IMR-90 (cell line): ENCODE measurements around the gene BRI3BP. TPM values are rescaled to one million over a fixed set of nuclear protein-coding genes. Genes with fewer than 3 reads are reported as not detected.
A peak's percentile ranks its signal among the peaks of the same experiment; 100 is the strongest.

Experiments
- ATAC-seq: fragments of 200-7000 bp; cut with Tn5 transposase; 2 replicates; pipeline ENCODE4 v1.9.1; 2020; ENCODE audit warnings: low read depth, mild to moderate bottlenecking, moderate library complexity
- Bru-seq: library from RNA; stranded (reverse); fragments of 400-500 nt; gene quantifications from one replicate; lab custom pipeline; 2021; lab: Mats Ljungman, UMichigan
- BruChase-seq, 2 experiments: library from RNA; stranded (reverse); fragments of 400-500 nt; gene quantifications; one replicate each; lab custom pipeline; 2021; lab: Mats Ljungman, UMichigan
- BruUV-seq: library from RNA; stranded (reverse); fragments of 400-500 nt; replicated peaks from 2 replicates; lab custom pipeline; 2021; lab: Mats Ljungman, UMichigan
- CTCF ChIA-PET: fragments of 300-600 bp; formaldehyde crosslinking; extraction: SDS; loops from one replicate; lab custom pipeline; 2021; ENCODE audit warnings: antibody characterized with exemption; lab: Yijun Ruan, JAX
- POLR2A ChIA-PET: fragments of 300-600 bp; sonication (Branson Sonifier 250); formaldehyde crosslinking; loops from one replicate; lab custom pipeline; 2022; ENCODE audit warnings: antibody characterized with exemption; ENCODE audit not compliant: unreplicated experiment; lab: Charles Lee
- DNase-seq: peaks from one replicate; pipeline ENCODE4 v3.0.0; 2013
- H2AFZ ChIP-seq: replicated peaks from 2 replicates; pipeline ENCODE3; 2013; ENCODE audit warnings: low read length, mild to moderate bottlenecking; ENCODE audit not compliant: poor library complexity
- H2AK5ac ChIP-seq: 2 replicates; pipeline ENCODE4 v1.6.1; 2013; ENCODE audit warnings: low read depth, low read length, inconsistent platforms
- H2AK9ac ChIP-seq: replicated peaks from 2 replicates; pipeline ENCODE3; 2013; ENCODE audit warnings: mild to moderate bottlenecking, low read depth, low read length, moderate library complexity; ENCODE audit not compliant: poor library complexity
- H2BK120ac ChIP-seq: 2 replicates; pipeline ENCODE4 v1.6.1; 2013; ENCODE audit warnings: low read depth, low read length, inconsistent platforms
- H2BK15ac ChIP-seq: 3 replicates; pipeline ENCODE4 v1.6.1; 2013; ENCODE audit warnings: low read depth, low read length, inconsistent platforms
- H2BK20ac ChIP-seq: 2 replicates; pipeline ENCODE4 v1.6.1; 2013; ENCODE audit warnings: low read depth, mild to moderate bottlenecking, inconsistent platforms, low read length, moderate library complexity
- H2BK5ac ChIP-seq: 2 replicates; pipeline ENCODE4 v1.6.1; 2013; ENCODE audit warnings: mild to moderate bottlenecking, low read depth, low read length, inconsistent platforms; ENCODE audit not compliant: poor library complexity, severe bottlenecking
- H3K14ac ChIP-seq: replicated peaks from 2 replicates; pipeline ENCODE4 v1.6.1; 2013; ENCODE audit warnings: low read depth, low read length, inconsistent platforms
- H3K18ac ChIP-seq: 2 replicates; pipeline ENCODE4 v1.6.1; 2013; ENCODE audit warnings: low read depth, low read length, control low read depth
- H3K23ac ChIP-seq: 2 replicates; pipeline ENCODE4 v1.6.1; 2013; ENCODE audit warnings: low read depth, low read length, inconsistent platforms
- H3K27ac ChIP-seq: 2 replicates; pipeline ENCODE4 v1.5.1; 2013; ENCODE audit warnings: mild to moderate bottlenecking, control low read depth, low read length; ENCODE audit not compliant: insufficient read depth
- H3K27me3 ChIP-seq: 2 replicates; pipeline ENCODE4 v1.6.1; 2013; ENCODE audit warnings: low read length; ENCODE audit not compliant: control insufficient read depth, insufficient read depth
- H3K36me3 ChIP-seq: 2 replicates; pipeline ENCODE4 v1.6.1; 2013; ENCODE audit warnings: low read length, mixed read lengths; ENCODE audit not compliant: control insufficient read depth, insufficient read depth
- H3K4ac ChIP-seq: 2 replicates; pipeline ENCODE4 v1.6.1; 2013; ENCODE audit warnings: low read depth, low read length, inconsistent platforms
- H3K4me1 ChIP-seq: 2 replicates; pipeline ENCODE4 v1.6.1; 2013; ENCODE audit warnings: low read length, mixed read lengths; ENCODE audit not compliant: control insufficient read depth, insufficient read depth
- H3K4me2 ChIP-seq: 2 replicates; pipeline ENCODE4 v1.6.1; 2013; ENCODE audit warnings: low read depth, mild to moderate bottlenecking, control low read depth, low read length, moderate library complexity
- H3K4me3 ChIP-seq: 2 replicates; pipeline ENCODE4 v1.5.1; 2013; ENCODE audit warnings: low read depth, mild to moderate bottlenecking, control low read depth, low read length, moderate library complexity; ENCODE audit not compliant: insufficient read depth
- H3K56ac ChIP-seq: 2 replicates; pipeline ENCODE4 v1.6.1; 2013; ENCODE audit warnings: low read length, inconsistent platforms; ENCODE audit not compliant: insufficient read depth; ENCODE audit errors: extremely low read depth
- H3K79me1 ChIP-seq, 2 experiments: 2 replicates each; pipeline ENCODE4 v1.6.1; 2013; ENCODE audit warnings: low read length in 2 of 2, inconsistent platforms in 1 of 2, low read depth in 1 of 2
- H3K9ac ChIP-seq: 2 replicates; pipeline ENCODE4 v1.6.1; 2013; ENCODE audit warnings: low read depth, low read length, control low read depth
- H3K9me1 ChIP-seq: 2 replicates; pipeline ENCODE4 v1.6.1; 2013; ENCODE audit warnings: low read length, inconsistent platforms; ENCODE audit not compliant: insufficient read depth
- H3K9me3 ChIP-seq: 2 replicates; pipeline ENCODE4 v1.6.1; 2013; ENCODE audit warnings: low read length; ENCODE audit not compliant: control insufficient read depth, insufficient read depth
- H4K20me1 ChIP-seq: 2 replicates; pipeline ENCODE4 v1.6.1; 2013; ENCODE audit warnings: low read length, inconsistent platforms; ENCODE audit not compliant: insufficient read depth
- H4K5ac ChIP-seq: 2 replicates; pipeline ENCODE4 v1.6.1; 2013; ENCODE audit warnings: mild to moderate bottlenecking, low read depth, low read length, control low read depth
- H4K8ac ChIP-seq, 2 experiments: 2 replicates each; pipeline ENCODE4 v1.6.1; 2013; ENCODE audit warnings: low read depth in 2 of 2, low read length in 2 of 2, control low read depth in 1 of 2, inconsistent platforms in 1 of 2
- H4K91ac ChIP-seq: 2 replicates; pipeline ENCODE4 v1.6.1; 2013; ENCODE audit warnings: low read depth, low read length, inconsistent platforms; ENCODE audit not compliant: insufficient read depth
- BHLHE40 ChIP-seq: fragments of 150-350 bp; IDR thresholded peaks from 2 replicates; pipeline ENCODE4 v1.6.1; 2016; ENCODE audit warnings: mild to moderate bottlenecking, low read depth, low read length
- CEBPB ChIP-seq: IDR thresholded peaks from 2 replicates; pipeline ENCODE4 v1.6.1; 2012; ENCODE audit warnings: low read depth, low read length, improper control_type of control experiment
- ELK1 ChIP-seq: fragments of 150-350 bp; IDR thresholded peaks from 2 replicates; pipeline ENCODE4 v1.6.1; 2016; ENCODE audit warnings: low read depth, mild to moderate bottlenecking, low read length, moderate library complexity, borderline replicate concordance
- MXI1 ChIP-seq: IDR thresholded peaks from 2 replicates; pipeline ENCODE4 v1.6.1; 2012; ENCODE audit warnings: low read depth, mild to moderate bottlenecking, low read length, moderate library complexity, borderline replicate concordance
- RAD21 ChIP-seq: IDR thresholded peaks from 2 replicates; pipeline ENCODE4 v1.6.1; 2012; ENCODE audit warnings: low read length, improper control_type of control experiment
- RCOR1 ChIP-seq: IDR thresholded peaks from 2 replicates; pipeline ENCODE4 v1.6.1; 2012; ENCODE audit warnings: mild to moderate bottlenecking, low read length, improper control_type of control experiment; ENCODE audit not compliant: insufficient replicate concordance
- SMC3 ChIP-seq: fragments of 150-350 bp; IDR thresholded peaks from 2 replicates; pipeline ENCODE4 v1.6.1; 2016; ENCODE audit warnings: low read depth, mild to moderate bottlenecking, antibody characterized with exemption, low read length, moderate library complexity
- WGBS, 2 experiments: methylation state at CpG; one replicate each; pipeline versions ENCODE4 v1.1.5 to v1.1.7; 2013; ENCODE audit warnings: missing lambda C conversion rate in 2 of 2; ENCODE audit not compliant: insufficient read length in 1 of 2; ENCODE audit errors: extremely low coverage in 2 of 2; 5-methylcytosine and 5-hydroxymethylcytosine counted together
- dilution Hi-C: fragments of 300-500 bp; cut with HindIII; formaldehyde crosslinking; loops from one replicate; pipeline ENCODE4 v1.14.3; 2018; ENCODE audit warnings: low sequenced_read_pairs; ENCODE audit not compliant: unreplicated experiment
- in situ Hi-C: fragments of 300-500 bp; cut with MboI; formaldehyde crosslinking; loops from 3 replicates; pipeline ENCODE4 v1.14.3; 2019; ENCODE audit warnings: low sequenced_read_pairs, inconsistent platforms, mixed read lengths
- intact Hi-C: fragments of 100-400 bp; cut with micrococcal nuclease; formaldehyde crosslinking; loops from 2 replicates; pipeline ENCODE4 v1.10.0; 2022
- long read RNA-seq: library from polyadenylated mRNA; unstranded; transcript quantifications from one replicate; pipeline ENCODE4 v2.0.0, GENCODE V29; 2021; ENCODE audit not compliant: unreplicated experiment
- polyA plus RNA-seq, 3 experiments: library from polyadenylated mRNA; depleted of rRNA; stranded (reverse); fragments of >200 nt; gene quantifications; 2 replicates each; pipeline ENCODE4 v1.2.3, GENCODE V29; 2012; ENCODE audit warnings: low replicate concordance in 1 of 3
- total RNA-seq: library from RNA; depleted of rRNA; stranded (reverse); fragments of >200 nt; gene quantifications from 2 replicates; pipeline ENCODE4 v1.2.3, GENCODE V29; 2012; rRNA removed

BRI3BP gene
- total RNA-seq (2.5 and 4.2 TPM in 2 replicates), polyA plus RNA-seq (2012; rRNA removed) (2.5 and 2.8 TPM in 2 replicates), Bru-seq, nascent RNA (percentile 46 among the genes with signal in this experiment), BruChase-seq, experiment 1, labeled RNA remaining after a 6-hour chase (percentile 61 among the genes with signal in this experiment), BruChase-seq, experiment 2, labeled RNA remaining after a 2-hour chase (percentile 54 among the genes with signal in this experiment)
- 1.6 and 2.2 TPM in 2 replicates for polyA plus RNA-seq (2012; cell fraction: cytosol; rRNA removed)
- 0.62 and 0.73 TPM in 2 replicates for polyA plus RNA-seq (2012; cell fraction: nucleus; rRNA removed; ENCODE audit: low replicate concordance)
- long read RNA-seq, full-length matches to known transcripts, result 14 of 16 reads
- long read RNA-seq, partial matches to known transcripts, result 0 of 16 reads
- long read RNA-seq, other reads (novel, unspliced or antisense), result 2 of 16 reads

- Histone ChIP-seq H3K9me3 (no peaks in the 10 kb centered on the region), H3K27ac (no peak within 1 kb of the TSS; the same call in 1 of the 2 replicates), H3K4me3 (peak within 1 kb of the TSS; percentile 77), H3K23ac (peak within 1 kb of the TSS; percentile 48; the same call in 1 of the 2 replicates), H2AK9ac (peak within 1 kb of the TSS; percentile 85), H3K27me3 (no peaks in the 10 kb centered on the region), H3K36me3 (no peaks in the 10 kb centered on the region), H2BK5ac (no peak within 1 kb of the TSS), H4K20me1 (no peaks in the 10 kb centered on the region), H3K56ac (peak within 1 kb of the TSS; percentile 36; the same call in 1 of the 2 replicates), H3K4ac (no peak within 1 kb of the TSS), H2BK20ac (no peak within 1 kb of the TSS), H4K5ac (peak within 1 kb of the TSS; percentile 15; the same call in 1 of the 2 replicates), H3K79me1 (peaks cover 8 to 15% of the 10 kb centered on the region in 2 experiments; a peak in 3 of 4 replicates), H3K14ac (0 out of 2 replicates have a peak within 1 kb of the TSS, but pooled peaks have one; percentile 28), H3K4me1 (peaks cover 9% of the 10 kb centered on the region), H4K8ac (peak within 1 kb of the TSS in 1 of 2 experiments; percentile 67; a peak in 2 of 4 replicates), H3K18ac (peak within 1 kb of the TSS; percentile 46; the same call in 1 of the 2 replicates), H2BK15ac (no peak within 1 kb of the TSS), H4K91ac (no peak within 1 kb of the TSS), H2BK120ac (no peak within 1 kb of the TSS), H3K9ac (peak within 1 kb of the TSS; percentile 52; the same call in 1 of the 2 replicates), H3K4me2 (peak within 1 kb of the TSS; percentile 98), H3K9me1 (no peaks in the 10 kb centered on the region), H2AK5ac (no peak within 1 kb of the TSS), H2AFZ (peak within 1 kb of the TSS; percentile 92)
- WGBS, 2 experiments, result 0% methylated on average over 67 of the region's 112 CpGs; no CpG with 5 or more reads in 1 of the 2 experiments
- DNase-seq, result peak; percentile 37
- POLR2A ChIA-PET, result no interaction called here
- no TSS peak for BruUV-seq
- dilution Hi-C loops (no loop called here), intact Hi-C loops (loop anchor here (5.0 to 10.0 kb wide), 2 partner anchors 73 to 191 kb away; partner anchors contain the start of genes AACS and TMEM132B), in situ Hi-C loops (no loop called here)
- no peak for TF ChIP-seq RCOR1
- TF ChIP-seq SMC3, result no peak
- no peak for TF ChIP-seq BHLHE40
- no peak for TF ChIP-seq ELK1
- no peak for TF ChIP-seq CEBPB
- no peak for TF ChIP-seq RAD21
- TF ChIP-seq MXI1, result no peak
- CTCF ChIA-PET, result interaction anchor here (1.1 kb wide), 1 partner anchor 21 kb away, joined by 3 read pairs; no protein-coding TSS in a partner anchor
- peak; percentile 78 for ATAC-seq
These were observed at the start of gene BRI3BP for GRCh38 chr12:124993626-124994436. Gene BRI3BP, plus strand, starts transcription at chr12:124993645. Its CDS starts 146 bp downstream, at chr12:124993791.
